Retinal pigment epithelial cell (primary cell): ENCODE measurements around the gene SV2A.

ENCODE experiments used
- DNase-seq: peaks from one replicate; pipeline ENCODE4 v3.0.0-alpha.2; 2010; ENCODE audit warnings: low read depth
- H3K4me3 ChIP-seq: 2 replicates; pipeline ENCODE4 v1.5.1; 2011; ENCODE audit warnings: mild to moderate bottlenecking, low read length, control low read depth, moderate library complexity
- TF ChIP-seq, protein P1 (sequence below): conservative IDR thresholded peaks from 2 replicates; pipeline ENCODE4 v1.5.1; 2011; ENCODE audit warnings: low read depth, low read length, control low read depth, inconsistent platforms

The SV2A gene

DNA sequence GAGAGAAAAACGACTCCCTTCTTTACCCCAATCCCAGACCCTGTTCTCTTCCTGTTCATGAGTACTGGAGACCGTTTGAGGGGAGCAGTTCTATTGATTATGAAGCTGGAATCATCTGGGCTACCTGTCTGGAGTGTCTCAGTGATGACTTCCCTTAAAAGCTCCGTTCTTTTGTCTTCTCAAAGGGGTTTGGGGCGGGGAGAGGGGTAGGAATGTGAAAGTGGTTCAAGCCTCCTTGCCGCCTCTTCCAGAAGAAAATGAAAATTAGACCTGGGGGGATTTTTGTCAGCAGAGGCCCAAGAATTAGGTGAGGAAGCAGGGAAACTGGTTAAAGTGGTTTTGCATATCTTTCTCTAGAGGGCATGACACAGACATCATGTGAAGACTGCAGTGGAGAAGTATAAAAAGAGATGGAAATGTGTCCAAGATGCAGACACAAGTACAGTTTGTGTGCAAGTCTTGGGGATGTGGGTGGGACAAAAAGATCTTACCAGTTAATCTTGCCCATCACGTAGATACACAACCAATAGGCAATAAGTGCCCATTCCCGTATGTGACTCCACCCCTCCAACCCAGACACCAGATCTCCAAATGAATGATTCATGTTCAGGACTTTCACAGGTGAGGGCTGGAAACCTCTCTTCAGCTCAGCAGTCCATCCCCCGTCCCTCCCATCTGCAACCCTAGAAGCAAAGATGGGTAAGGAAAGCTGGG, 19.5 kb upstream of the SV2A start:
- TF ChIP-seq, protein P1, sequence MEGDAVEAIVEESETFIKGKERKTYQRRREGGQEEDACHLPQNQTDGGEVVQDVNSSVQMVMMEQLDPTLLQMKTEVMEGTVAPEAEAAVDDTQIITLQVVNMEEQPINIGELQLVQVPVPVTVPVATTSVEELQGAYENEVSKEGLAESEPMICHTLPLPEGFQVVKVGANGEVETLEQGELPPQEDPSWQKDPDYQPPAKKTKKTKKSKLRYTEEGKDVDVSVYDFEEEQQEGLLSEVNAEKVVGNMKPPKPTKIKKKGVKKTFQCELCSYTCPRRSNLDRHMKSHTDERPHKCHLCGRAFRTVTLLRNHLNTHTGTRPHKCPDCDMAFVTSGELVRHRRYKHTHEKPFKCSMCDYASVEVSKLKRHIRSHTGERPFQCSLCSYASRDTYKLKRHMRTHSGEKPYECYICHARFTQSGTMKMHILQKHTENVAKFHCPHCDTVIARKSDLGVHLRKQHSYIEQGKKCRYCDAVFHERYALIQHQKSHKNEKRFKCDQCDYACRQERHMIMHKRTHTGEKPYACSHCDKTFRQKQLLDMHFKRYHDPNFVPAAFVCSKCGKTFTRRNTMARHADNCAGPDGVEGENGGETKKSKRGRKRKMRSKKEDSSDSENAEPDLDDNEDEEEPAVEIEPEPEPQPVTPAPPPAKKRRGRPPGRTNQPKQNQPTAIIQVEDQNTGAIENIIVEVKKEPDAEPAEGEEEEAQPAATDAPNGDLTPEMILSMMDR = no peak
- H3K4me3 ChIP-seq = peak overlapping the region; percentile 75
- peak; percentile 42 for DNase-seq

GRCh38 chr1:149936170-149936991, 18.7 kb upstream of the SV2A start, which contains the start of gene MTMR11:
Gene MTMR11 (minus strand): TSS chr1:149936879. CDS start chr1:149936647, 232 bp downstream.
- DNase-seq = no peak
- peak within 1 kb of the TSS; percentile 75 for H3K4me3 ChIP-seq
- TF ChIP-seq, protein P1 = no peak

DNA sequence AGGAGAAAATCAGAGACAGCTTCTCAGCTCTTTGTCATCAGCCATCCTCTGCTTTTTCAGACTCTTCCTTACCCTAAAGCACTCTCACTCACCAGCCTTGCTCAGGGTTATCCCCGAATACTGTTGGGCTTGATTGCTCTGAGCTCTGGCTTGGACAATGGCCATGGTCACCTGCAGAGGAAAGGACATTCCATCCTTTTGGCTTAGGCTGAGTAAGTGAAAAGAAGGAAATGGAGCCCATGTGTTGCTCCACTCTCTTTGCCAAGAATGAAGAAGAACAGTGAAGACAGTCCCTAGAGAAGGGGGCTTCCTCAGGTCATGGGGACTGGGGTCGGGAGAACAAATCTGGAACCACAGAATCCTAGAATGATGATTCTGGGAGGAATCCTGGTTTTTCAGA, 16.7 kb upstream of the SV2A start:
- no peak for DNase-seq
- no peak overlapping the region for H3K4me3 ChIP-seq
- TF ChIP-seq, protein P1 = no peak

DNA sequence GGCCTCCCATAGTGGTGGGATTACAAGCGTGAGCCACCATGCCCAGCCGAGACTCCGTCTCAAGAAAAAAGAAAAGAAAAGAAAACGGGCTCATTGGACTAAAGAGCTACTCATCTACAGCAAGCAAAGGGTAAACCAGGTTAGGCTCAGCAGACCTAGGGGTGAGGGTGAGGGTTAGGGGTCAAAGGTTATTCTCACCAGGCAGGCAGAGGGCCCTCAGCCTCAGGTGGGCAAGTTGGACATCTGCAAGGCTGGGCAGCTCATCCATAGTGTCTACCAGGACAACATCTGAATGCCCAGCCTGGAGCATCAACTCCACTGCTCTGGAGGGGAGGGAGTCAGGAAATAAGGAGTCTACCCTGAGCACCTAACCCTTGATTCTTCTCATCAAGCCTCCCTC, 15.6 kb upstream of the SV2A start:
- TF ChIP-seq, protein P1 = no peak
- no peak overlapping the region for H3K4me3 ChIP-seq
- DNase-seq = no peak

- TF ChIP-seq, protein P1 = no peak
- DNase-seq = no peak
- no peak overlapping the region for H3K4me3 ChIP-seq
Observed at GRCh38 chr1:149932474-149932873, 14.8 kb upstream of the SV2A start.

GRCh38 chr1:149931212-149931790, 13.7 kb upstream of the SV2A start:
- no peak for DNase-seq
- no peak overlapping the region for H3K4me3 ChIP-seq
- TF ChIP-seq, protein P1 = no peak
